GM23338 (cell line): Measurements from ENCODE around the gene TRAF7. TPM values are rescaled to one million over a fixed set of nuclear protein-coding genes. Genes with fewer than 3 reads are reported as not detected.

ENCODE experiments used
- ATAC-seq: fragments of 200-7000 bp; cut with Tn5 transposase; 3 replicates; pipeline ENCODE4 v1.9.1; 2020
- DNase-seq: peaks from one replicate; pipeline ENCODE4 v3.0.0-alpha.2; 2015; ENCODE audit warnings: low spot score
- H2AFZ ChIP-seq: fragments of 200-600 bp; sonication (generic); 2 replicates; pipeline ENCODE4 v1.8.0; 2016; ENCODE audit warnings: antibody characterized with exemption, mild to moderate bottlenecking, moderate library complexity
- H3F3A ChIP-seq: fragments of 200-600 bp; sonication (generic); replicated peaks from 2 replicates; pipeline ENCODE4 v1.8.0; 2017; ENCODE audit warnings: antibody characterized with exemption, mixed run types, low read depth
- H3K27ac ChIP-seq: fragments of 200-600 bp; sonication (generic); 2 replicates; pipeline ENCODE4 v1.6.1; 2016; ENCODE audit warnings: low read depth
- H3K27me3 ChIP-seq: fragments of 200-600 bp; sonication (generic); 2 replicates; pipeline ENCODE4 v1.8.0; 2016; ENCODE audit warnings: mild to moderate bottlenecking, mixed run types, moderate library complexity; ENCODE audit not compliant: insufficient read depth
- H3K36me3 ChIP-seq: fragments of 200-600 bp; sonication (generic); 2 replicates; pipeline ENCODE4 v1.8.0; 2016; ENCODE audit warnings: mild to moderate bottlenecking; ENCODE audit not compliant: insufficient read depth
- H3K4me1 ChIP-seq: fragments of 200-600 bp; sonication (generic); 2 replicates; pipeline ENCODE4 v1.8.0; 2016; ENCODE audit warnings: mild to moderate bottlenecking, moderate library complexity; ENCODE audit not compliant: insufficient read depth
- H3K4me2 ChIP-seq: fragments of 200-600 bp; sonication (generic); 2 replicates; pipeline ENCODE4 v1.7.1; 2017; ENCODE audit warnings: mixed run types
- H3K4me3 ChIP-seq: fragments of 200-600 bp; sonication (generic); 2 replicates; pipeline ENCODE4 v1.6.1; 2016; ENCODE audit warnings: mixed run types
- H3K79me2 ChIP-seq: fragments of 200-600 bp; sonication (generic); replicated peaks from 2 replicates; pipeline ENCODE4 v1.8.0; 2017; ENCODE audit warnings: mild to moderate bottlenecking; ENCODE audit not compliant: insufficient read depth
- H3K9me2 ChIP-seq: fragments of 200-600 bp; sonication (generic); 2 replicates; pipeline ENCODE4 v1.8.0; 2017; ENCODE audit not compliant: insufficient read depth
- H4K20me1 ChIP-seq: fragments of 200-600 bp; sonication (generic); replicated peaks from 2 replicates; pipeline ENCODE4 v1.8.0; 2017; ENCODE audit warnings: mild to moderate bottlenecking; ENCODE audit not compliant: insufficient read depth
- H3K27ac Mint-ChIP-seq: 2 replicates; pipeline ENCODE4 v1.8.0; 2020; ENCODE audit warnings: inconsistent platforms, mild to moderate bottlenecking, moderate library complexity, mixed read lengths
- H3K27me3 Mint-ChIP-seq: 3 replicates; pipeline ENCODE4 v1.8.0; 2022; ENCODE audit warnings: low read depth, mild to moderate bottlenecking, moderate library complexity, mixed read lengths, inconsistent platforms; ENCODE audit not compliant: insufficient read depth, poor library complexity
- H3K36me3 Mint-ChIP-seq: 3 replicates; pipeline ENCODE4 v1.8.0; 2021; ENCODE audit warnings: low read depth, mild to moderate bottlenecking, inconsistent platforms, moderate library complexity, mixed read lengths
- H3K4me1 Mint-ChIP-seq: 3 replicates; pipeline ENCODE4 v1.8.0; 2020; ENCODE audit warnings: mild to moderate bottlenecking, inconsistent platforms, mixed read lengths
- H3K4me3 Mint-ChIP-seq: 3 replicates; pipeline ENCODE4 v1.8.0; 2021; ENCODE audit warnings: moderate library complexity, mild to moderate bottlenecking, inconsistent platforms, mixed read lengths
- H3K9me3 Mint-ChIP-seq: 3 replicates; pipeline ENCODE4 v1.8.0; 2020; ENCODE audit warnings: moderate library complexity, mild to moderate bottlenecking, inconsistent platforms, mixed read lengths
- EZH2 ChIP-seq: fragments of 200-600 bp; sonication (generic); IDR thresholded peaks from one replicate; pipeline ENCODE4 v1.8.0; 2017; ENCODE audit warnings: antibody characterized with exemption, mild to moderate bottlenecking, low read depth; ENCODE audit not compliant: unreplicated experiment
- JUNB ChIP-seq: IDR thresholded peaks from one replicate; pipeline ENCODE4 v1.6.1; 2016; ENCODE audit warnings: antibody characterized with exemption; ENCODE audit not compliant: unreplicated experiment
- ZNF114 ChIP-seq: fragments of 250-450 bp; sonication (Bioruptor Pico); IDR thresholded peaks from 2 replicates; pipeline ENCODE4 v1.5.0; 2020; ENCODE audit warnings: mild to moderate bottlenecking, moderate library complexity
- ZNF331 ChIP-seq: fragments of 250-450 bp; sonication (Bioruptor Pico); IDR thresholded peaks from 2 replicates; pipeline ENCODE4 v1.5.0; 2020; ENCODE audit warnings: low read depth, mild to moderate bottlenecking, moderate library complexity
- polyA plus RNA-seq: library from polyadenylated mRNA; unstranded; fragments of >200 nt; fragmentation: Nextera tagmentation; extraction: Ambion mirVana; gene quantifications from 2 replicates; pipeline ENCODE4 v1.2.1, GENCODE V29; 2016
- total RNA-seq: library from RNA; depleted of rRNA; stranded (reverse); fragments of >200 nt; shearing (Covaris generic); gene quantifications from 2 replicates; pipeline ENCODE4 v1.2.3, GENCODE V29; 2014
- TF ChIP-seq, protein P1 (sequence below): IDR thresholded peaks from one replicate; pipeline ENCODE4 v1.6.1; 2018; ENCODE audit warnings: antibody characterized with exemption; ENCODE audit not compliant: unreplicated experiment
- TF ChIP-seq, protein P2 (sequence below): fragments of 250-450 bp; sonication (Bioruptor Pico); IDR thresholded peaks from 2 replicates; pipeline ENCODE4 v1.5.0; 2020; ENCODE audit warnings: mild to moderate bottlenecking, moderate library complexity

Gene TRAF7
- total and polyA plus RNA-seq, 2 experiments from 2014 or later = 36.4 to 133 TPM

DNA sequence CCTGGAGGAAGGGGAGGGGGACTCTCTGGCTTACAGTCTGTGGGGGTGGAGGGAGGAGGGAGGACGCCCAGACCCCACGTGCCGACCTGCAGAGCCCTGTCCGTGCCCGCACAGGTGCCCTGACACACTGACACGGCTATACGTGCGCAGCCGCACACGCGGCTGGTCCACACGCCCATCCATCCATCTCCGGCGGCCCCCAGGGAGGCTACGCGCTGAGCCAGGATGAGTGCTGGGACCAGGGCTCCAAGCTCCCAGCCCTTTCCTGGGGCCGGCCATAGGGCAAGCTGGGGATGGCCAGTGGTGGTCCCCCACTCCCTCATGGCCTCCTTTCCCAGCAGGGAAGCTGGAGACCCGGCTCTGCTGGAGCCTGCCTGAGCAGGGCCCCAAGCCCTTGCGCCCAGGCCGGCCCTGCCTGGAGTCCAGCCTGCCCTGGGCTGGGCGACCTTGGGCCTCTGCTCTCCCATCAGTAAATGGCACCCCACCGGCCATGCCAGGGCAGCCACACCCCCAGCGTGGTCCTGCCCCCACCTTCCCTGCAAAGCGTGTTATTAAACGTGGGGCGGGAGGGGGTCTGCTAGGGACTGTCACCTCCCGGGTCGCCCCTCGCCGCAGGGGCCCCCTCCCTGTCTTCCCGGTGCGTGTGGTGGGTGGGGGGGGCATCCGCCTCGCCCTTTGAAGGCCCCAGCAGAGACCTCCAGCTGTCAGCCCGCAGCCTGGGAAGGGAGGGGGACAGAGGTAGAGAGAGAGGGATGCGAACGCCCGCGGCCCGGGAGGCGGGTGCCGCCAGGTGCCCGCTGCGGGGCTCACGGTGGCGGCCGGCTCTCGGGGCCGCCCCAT lies 40.0 kb downstream of the TRAF7 start:
- H3F3A ChIP-seq = 0 out of 2 replicates have a peak, but pooled peaks cover 2% of the 10 kb centered on the region
- Mint-ChIP-seq H3K27ac (no peak overlapping the region), H3K36me3 (no peaks in the 10 kb centered on the region; the same call in 2 of the 3 replicates), H3K27me3 (peaks cover 31% of the 10 kb centered on the region), H3K4me3 (peak overlapping the region; percentile 70), H3K9me3 (no peaks in the 10 kb centered on the region), H3K4me1 (no peaks in the 10 kb centered on the region)
- peak; percentile 42 for ATAC-seq
- no peaks in the 10 kb centered on the region for H3K79me2 ChIP-seq
- peaks cover 40% of the 10 kb centered on the region for H3K27me3 ChIP-seq
- DNase-seq = peak; percentile 59
- no peaks in the 10 kb centered on the region for H3K36me3 ChIP-seq
- peak overlapping the region; percentile 75 for H3K4me3 ChIP-seq
- peak overlapping the region; percentile 38; the same call in 1 of the 2 replicates for H2AFZ ChIP-seq
- no peaks in the 10 kb centered on the region for H4K20me1 ChIP-seq
- H3K27ac ChIP-seq = no peak overlapping the region
- no peaks in the 10 kb centered on the region; the same call in 1 of the 2 replicates for H3K4me1 ChIP-seq
- peak overlapping the region; percentile 92 for H3K4me2 ChIP-seq
- H3K9me2 ChIP-seq = no peaks in the 10 kb centered on the region
- TF ChIP-seq, protein P1, sequence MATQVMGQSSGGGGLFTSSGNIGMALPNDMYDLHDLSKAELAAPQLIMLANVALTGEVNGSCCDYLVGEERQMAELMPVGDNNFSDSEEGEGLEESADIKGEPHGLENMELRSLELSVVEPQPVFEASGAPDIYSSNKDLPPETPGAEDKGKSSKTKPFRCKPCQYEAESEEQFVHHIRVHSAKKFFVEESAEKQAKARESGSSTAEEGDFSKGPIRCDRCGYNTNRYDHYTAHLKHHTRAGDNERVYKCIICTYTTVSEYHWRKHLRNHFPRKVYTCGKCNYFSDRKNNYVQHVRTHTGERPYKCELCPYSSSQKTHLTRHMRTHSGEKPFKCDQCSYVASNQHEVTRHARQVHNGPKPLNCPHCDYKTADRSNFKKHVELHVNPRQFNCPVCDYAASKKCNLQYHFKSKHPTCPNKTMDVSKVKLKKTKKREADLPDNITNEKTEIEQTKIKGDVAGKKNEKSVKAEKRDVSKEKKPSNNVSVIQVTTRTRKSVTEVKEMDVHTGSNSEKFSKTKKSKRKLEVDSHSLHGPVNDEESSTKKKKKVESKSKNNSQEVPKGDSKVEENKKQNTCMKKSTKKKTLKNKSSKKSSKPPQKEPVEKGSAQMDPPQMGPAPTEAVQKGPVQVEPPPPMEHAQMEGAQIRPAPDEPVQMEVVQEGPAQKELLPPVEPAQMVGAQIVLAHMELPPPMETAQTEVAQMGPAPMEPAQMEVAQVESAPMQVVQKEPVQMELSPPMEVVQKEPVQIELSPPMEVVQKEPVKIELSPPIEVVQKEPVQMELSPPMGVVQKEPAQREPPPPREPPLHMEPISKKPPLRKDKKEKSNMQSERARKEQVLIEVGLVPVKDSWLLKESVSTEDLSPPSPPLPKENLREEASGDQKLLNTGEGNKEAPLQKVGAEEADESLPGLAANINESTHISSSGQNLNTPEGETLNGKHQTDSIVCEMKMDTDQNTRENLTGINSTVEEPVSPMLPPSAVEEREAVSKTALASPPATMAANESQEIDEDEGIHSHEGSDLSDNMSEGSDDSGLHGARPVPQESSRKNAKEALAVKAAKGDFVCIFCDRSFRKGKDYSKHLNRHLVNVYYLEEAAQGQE = no peak
- TF ChIP-seq ZNF114 (CRISPR knock-in tag) = no peak
- TF ChIP-seq EZH2 = no peak
- TF ChIP-seq, protein P2, sequence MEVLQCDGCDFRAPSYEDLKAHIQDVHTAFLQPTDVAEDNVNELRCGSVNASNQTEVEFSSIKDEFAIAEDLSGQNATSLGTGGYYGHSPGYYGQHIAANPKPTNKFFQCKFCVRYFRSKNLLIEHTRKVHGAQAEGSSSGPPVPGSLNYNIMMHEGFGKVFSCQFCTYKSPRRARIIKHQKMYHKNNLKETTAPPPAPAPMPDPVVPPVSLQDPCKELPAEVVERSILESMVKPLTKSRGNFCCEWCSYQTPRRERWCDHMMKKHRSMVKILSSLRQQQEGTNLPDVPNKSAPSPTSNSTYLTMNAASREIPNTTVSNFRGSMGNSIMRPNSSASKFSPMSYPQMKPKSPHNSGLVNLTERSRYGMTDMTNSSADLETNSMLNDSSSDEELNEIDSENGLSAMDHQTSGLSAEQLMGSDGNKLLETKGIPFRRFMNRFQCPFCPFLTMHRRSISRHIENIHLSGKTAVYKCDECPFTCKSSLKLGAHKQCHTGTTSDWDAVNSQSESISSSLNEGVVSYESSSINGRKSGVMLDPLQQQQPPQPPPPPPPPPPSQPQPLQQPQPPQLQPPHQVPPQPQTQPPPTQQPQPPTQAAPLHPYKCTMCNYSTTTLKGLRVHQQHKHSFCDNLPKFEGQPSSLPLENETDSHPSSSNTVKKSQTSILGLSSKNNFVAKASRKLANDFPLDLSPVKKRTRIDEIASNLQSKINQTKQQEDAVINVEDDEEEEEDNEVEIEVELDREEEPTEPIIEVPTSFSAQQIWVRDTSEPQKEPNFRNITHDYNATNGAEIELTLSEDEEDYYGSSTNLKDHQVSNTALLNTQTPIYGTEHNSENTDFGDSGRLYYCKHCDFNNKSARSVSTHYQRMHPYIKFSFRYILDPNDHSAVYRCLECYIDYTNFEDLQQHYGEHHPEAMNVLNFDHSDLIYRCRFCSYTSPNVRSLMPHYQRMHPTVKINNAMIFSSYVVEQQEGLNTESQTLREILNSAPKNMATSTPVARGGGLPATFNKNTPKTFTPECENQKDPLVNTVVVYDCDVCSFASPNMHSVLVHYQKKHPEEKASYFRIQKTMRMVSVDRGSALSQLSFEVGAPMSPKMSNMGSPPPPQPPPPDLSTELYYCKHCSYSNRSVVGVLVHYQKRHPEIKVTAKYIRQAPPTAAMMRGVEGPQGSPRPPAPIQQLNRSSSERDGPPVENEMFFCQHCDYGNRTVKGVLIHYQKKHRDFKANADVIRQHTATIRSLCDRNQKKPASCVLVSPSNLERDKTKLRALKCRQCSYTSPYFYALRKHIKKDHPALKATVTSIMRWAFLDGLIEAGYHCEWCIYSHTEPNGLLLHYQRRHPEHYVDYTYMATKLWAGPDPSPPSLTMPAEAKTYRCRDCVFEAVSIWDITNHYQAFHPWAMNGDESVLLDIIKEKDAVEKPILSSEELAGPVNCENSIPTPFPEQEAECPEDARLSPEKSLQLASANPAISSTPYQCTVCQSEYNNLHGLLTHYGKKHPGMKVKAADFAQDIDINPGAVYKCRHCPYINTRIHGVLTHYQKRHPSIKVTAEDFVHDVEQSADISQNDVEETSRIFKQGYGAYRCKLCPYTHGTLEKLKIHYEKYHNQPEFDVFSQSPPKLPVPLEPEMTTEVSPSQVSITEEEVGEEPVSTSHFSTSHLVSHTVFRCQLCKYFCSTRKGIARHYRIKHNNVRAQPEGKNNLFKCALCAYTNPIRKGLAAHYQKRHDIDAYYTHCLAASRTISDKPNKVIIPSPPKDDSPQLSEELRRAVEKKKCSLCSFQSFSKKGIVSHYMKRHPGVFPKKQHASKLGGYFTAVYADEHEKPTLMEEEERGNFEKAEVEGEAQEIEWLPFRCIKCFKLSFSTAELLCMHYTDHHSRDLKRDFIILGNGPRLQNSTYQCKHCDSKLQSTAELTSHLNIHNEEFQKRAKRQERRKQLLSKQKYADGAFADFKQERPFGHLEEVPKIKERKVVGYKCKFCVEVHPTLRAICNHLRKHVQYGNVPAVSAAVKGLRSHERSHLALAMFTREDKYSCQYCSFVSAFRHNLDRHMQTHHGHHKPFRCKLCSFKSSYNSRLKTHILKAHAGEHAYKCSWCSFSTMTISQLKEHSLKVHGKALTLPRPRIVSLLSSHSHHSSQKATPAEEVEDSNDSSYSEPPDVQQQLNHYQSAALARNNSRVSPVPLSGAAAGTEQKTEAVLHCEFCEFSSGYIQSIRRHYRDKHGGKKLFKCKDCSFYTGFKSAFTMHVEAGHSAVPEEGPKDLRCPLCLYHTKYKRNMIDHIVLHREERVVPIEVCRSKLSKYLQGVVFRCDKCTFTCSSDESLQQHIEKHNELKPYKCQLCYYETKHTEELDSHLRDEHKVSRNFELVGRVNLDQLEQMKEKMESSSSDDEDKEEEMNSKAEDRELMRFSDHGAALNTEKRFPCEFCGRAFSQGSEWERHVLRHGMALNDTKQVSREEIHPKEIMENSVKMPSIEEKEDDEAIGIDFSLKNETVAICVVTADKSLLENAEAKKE (CRISPR knock-in tag) = no peak
- no peak for TF ChIP-seq JUNB
- TF ChIP-seq ZNF331 (CRISPR knock-in tag) = no peak; the same call in 1 of the 2 replicates
